MCF 10A (cell line): ENCODE measurements around the gene CFHR2. TPM values are rescaled to one million over a fixed set of nuclear protein-coding genes. Genes with fewer than 3 reads are reported as not detected.

Source experiments
- BruUV-seq: library from RNA; stranded (reverse); fragments of 400-500 nt; replicated peaks from 2 replicates; lab custom pipeline; 2021; lab: Mats Ljungman, UMichigan
- CTCF ChIA-PET: fragments of 300-600 bp; sonication (Branson Sonifier 250); formaldehyde crosslinking; extraction: SDS; loops from one replicate; lab custom pipeline; 2021; ENCODE audit warnings: antibody characterized with exemption, inconsistent platforms; lab: Yijun Ruan, JAX
- POLR2A ChIA-PET: fragments of 300-600, 350-650 bp; sonication (Branson Sonifier 250); formaldehyde crosslinking; extraction: SDS; loops from one replicate; lab custom pipeline; 2020; ENCODE audit warnings: antibody characterized with exemption, inconsistent platforms; lab: Yijun Ruan, JAX
- DNase-seq: peaks from one replicate; pipeline ENCODE4 v3.0.0-alpha.2; 2018; ENCODE audit not compliant: unreplicated experiment
- H3K27ac Mint-ChIP-seq: one replicate; pipeline ENCODE4 v1.8.0; 2022; ENCODE audit warnings: mild to moderate bottlenecking, low read depth, mixed read lengths; ENCODE audit not compliant: unreplicated experiment
- H3K27me3 Mint-ChIP-seq: one replicate; pipeline ENCODE4 v1.8.0; 2022; ENCODE audit warnings: mixed read lengths; ENCODE audit not compliant: insufficient read depth, unreplicated experiment
- H3K36me3 Mint-ChIP-seq: one replicate; pipeline ENCODE4 v1.8.0; 2022; ENCODE audit warnings: mild to moderate bottlenecking, moderate library complexity, mixed read lengths; ENCODE audit not compliant: insufficient read depth, unreplicated experiment
- H3K4me1 Mint-ChIP-seq: one replicate; pipeline ENCODE4 v1.8.0; 2022; ENCODE audit warnings: mixed read lengths; ENCODE audit not compliant: insufficient read depth, unreplicated experiment
- H3K4me3 Mint-ChIP-seq: one replicate; pipeline ENCODE4 v1.8.0; 2022; ENCODE audit warnings: mild to moderate bottlenecking, moderate library complexity, mixed read lengths; ENCODE audit not compliant: unreplicated experiment
- H3K9me3 Mint-ChIP-seq: one replicate; pipeline ENCODE4 v1.8.0; 2022; ENCODE audit warnings: mixed read lengths; ENCODE audit not compliant: unreplicated experiment
- CTCF ChIP-seq: fragments of 200-600 bp; IDR thresholded peaks from one replicate; pipeline ENCODE4 v1.8.0; 2022; ENCODE audit warnings: antibody characterized with exemption, mild to moderate bottlenecking; ENCODE audit not compliant: unreplicated experiment
- intact Hi-C: fragments of 100-400 bp; cut with micrococcal nuclease; formaldehyde crosslinking; loops from 2 replicates; pipeline ENCODE4 v1.14.1; 2022
- total RNA-seq: library from RNA; stranded (reverse); gene quantifications from 2 replicates; pipeline ENCODE4 v1.2.3, GENCODE V29; 2022

Gene CFHR2
- total RNA-seq, 1 experiment from 2014 or later: not detected

GRCh38 chr1:196951711-196952394 is 8.3 kb downstream of the CFHR2 start:
- Mint-ChIP-seq H3K4me1 (no peaks in the 10 kb centered on the region), H3K9me3 (peaks cover 8% of the 10 kb centered on the region), H3K27ac (no peak overlapping the region), H3K36me3 (no peaks in the 10 kb centered on the region), H3K27me3 (no peaks in the 10 kb centered on the region), H3K4me3 (no peak overlapping the region)
- intact Hi-C loops: no loop called here
- CTCF ChIA-PET: interaction anchor here (1.2 to 1.5 kb wide), 2 partner anchors 10 to 179 kb away, joined by 3 read pairs; no protein-coding TSS in a partner anchor
- TF ChIP-seq CTCF: no peak
- no TSS peak for BruUV-seq
- no peak for DNase-seq
- POLR2A ChIA-PET: no interaction called here

- no peaks in the 10 kb centered on the region for H3K4me1 Mint-ChIP-seq
- POLR2A ChIA-PET: no interaction called here
- no peak overlapping the region for H3K4me3 Mint-ChIP-seq
- intact Hi-C loops: no loop called here
- no peak for TF ChIP-seq CTCF
- BruUV-seq: no TSS peak
- H3K9me3 Mint-ChIP-seq: peaks cover 8% of the 10 kb centered on the region
- CTCF ChIA-PET: interaction anchor here (0.5 to 0.6 kb wide), 2 partner anchors 83 to 211 kb away, joined by 3 read pairs; no protein-coding TSS in a partner anchor
- H3K27ac Mint-ChIP-seq: no peak overlapping the region
- H3K36me3 Mint-ChIP-seq: no peaks in the 10 kb centered on the region
- H3K27me3 Mint-ChIP-seq: no peaks in the 10 kb centered on the region
- DNase-seq: no peak
Observed at GRCh38 chr1:196954778-196955177, 11.2 kb downstream of the CFHR2 start.

- peaks cover 8% of the 10 kb centered on the region for H3K9me3 Mint-ChIP-seq
Observed at GRCh38 chr1:196955926-196956325, 12.4 kb downstream of the CFHR2 start.

GRCh38 chr1:196960854-196961253 is 17.3 kb downstream of the CFHR2 start:
- intact Hi-C loops: no loop called here
- CTCF ChIA-PET: interaction anchor here (0.5 kb wide), 1 partner anchor 238 kb away, joined by 3 read pairs; no protein-coding TSS in a partner anchor
- POLR2A ChIA-PET: no interaction called here

More at GRCh38 chr1:196955926-196956325, 12.4 kb downstream of the CFHR2 start:
- intact Hi-C loops: no loop called here
- ChIA-PET CTCF (no interaction called here), POLR2A (no interaction called here)
- Mint-ChIP-seq H3K27ac (no peak overlapping the region), H3K36me3 (no peaks in the 10 kb centered on the region), H3K4me1 (no peaks in the 10 kb centered on the region), H3K27me3 (no peaks in the 10 kb centered on the region), H3K4me3 (no peak overlapping the region)
- no peak for TF ChIP-seq CTCF
- no TSS peak for BruUV-seq
- no peak for DNase-seq

More at GRCh38 chr1:196960854-196961253, 17.3 kb downstream of the CFHR2 start:
- H3K27ac Mint-ChIP-seq: no peak overlapping the region
- BruUV-seq: no TSS peak
- no peak for TF ChIP-seq CTCF
- no peaks in the 10 kb centered on the region for H3K9me3 Mint-ChIP-seq
- H3K36me3 Mint-ChIP-seq: no peaks in the 10 kb centered on the region
- H3K4me1 Mint-ChIP-seq: no peaks in the 10 kb centered on the region
- H3K4me3 Mint-ChIP-seq: no peak overlapping the region
- no peak for DNase-seq
- H3K27me3 Mint-ChIP-seq: no peaks in the 10 kb centered on the region
